Memory B cell (primary cell): ENCODE data around the gene IFT57.
"Not testable (repeated sequence)": the region's sequence is repeated elsewhere in the genome, so short reads cannot be mapped to it uniquely, and the experiment has no call there.

Source experiments
- ATAC-seq: fragments of 150-1000 bp; cut with Tn5 transposase; 2 replicates; pipeline ENCODE4 v1.10.0; 2021; ENCODE audit warnings: low read depth, mild to moderate bottlenecking, moderate library complexity
- DNase-seq, 2 donors: peaks; one replicate each; pipeline ENCODE4 v3.0.0; 2022; ENCODE audit warnings: low spot score in 2 of 2
- H3K27ac Mint-ChIP-seq: one replicate; pipeline ENCODE4 v1.8.0; 2022; ENCODE audit warnings: mild to moderate bottlenecking, moderate library complexity, mixed read lengths
- H3K27me3 Mint-ChIP-seq: one replicate; pipeline ENCODE4 v1.8.0; 2022; ENCODE audit warnings: mixed read lengths
- H3K36me3 Mint-ChIP-seq: one replicate; pipeline ENCODE4 v1.8.0; 2022; ENCODE audit warnings: mild to moderate bottlenecking, mixed read lengths
- H3K4me1 Mint-ChIP-seq: one replicate; pipeline ENCODE4 v1.8.0; 2022; ENCODE audit warnings: mixed read lengths
- H3K4me3 Mint-ChIP-seq: one replicate; pipeline ENCODE4 v1.8.0; 2022; ENCODE audit warnings: mild to moderate bottlenecking, moderate library complexity, mixed read lengths
- H3K9me3 Mint-ChIP-seq: one replicate; pipeline ENCODE4 v1.8.0; 2022; ENCODE audit warnings: mixed read lengths

Gene IFT57

GRCh38 chr3:108171106-108171505 lies 51.1 kb downstream of the IFT57 start:
- Mint-ChIP-seq H3K27me3 (no peaks in the 10 kb centered on the region), H3K4me1 (peaks cover 19% of the 10 kb centered on the region), H3K36me3 (peaks cover 27% of the 10 kb centered on the region), H3K4me3 (no peak overlapping the region), H3K9me3 (no peaks in the 10 kb centered on the region), H3K27ac (no peak overlapping the region)
- ATAC-seq (no peak), DNase-seq (no peak)

GRCh38 chr3:108164391-108164790 lies 57.8 kb downstream of the IFT57 start:
- no peak overlapping the region for H3K4me3 Mint-ChIP-seq
- H3K9me3 Mint-ChIP-seq, result no peaks in the 10 kb centered on the region
- ATAC-seq (no peak), DNase-seq (no peak)
- H3K4me1 Mint-ChIP-seq, result peaks cover 11% of the 10 kb centered on the region
- no peaks in the 10 kb centered on the region for H3K27me3 Mint-ChIP-seq
- H3K27ac Mint-ChIP-seq, result no peak overlapping the region
- H3K36me3 Mint-ChIP-seq, result peaks cover 33% of the 10 kb centered on the region

- ATAC-seq (no peak), DNase-seq (no peak)
- Mint-ChIP-seq H3K27ac (peak overlapping the region; percentile 61), H3K4me3 (no peak overlapping the region), H3K36me3 (peaks cover 24% of the 10 kb centered on the region), H3K9me3 (peaks cover 3% of the 10 kb centered on the region), H3K27me3 (no peaks in the 10 kb centered on the region), H3K4me1 (peaks cover 17% of the 10 kb centered on the region)
Measured at GRCh38 chr3:108159865-108160264, 62.4 kb downstream of the IFT57 start.

- Mint-ChIP-seq H3K4me1 (peaks cover 20% of the 10 kb centered on the region), H3K36me3 (peaks cover 29% of the 10 kb centered on the region), H3K4me3 (no peak overlapping the region), H3K27ac (no peak overlapping the region), H3K9me3 (peaks cover 8% of the 10 kb centered on the region), H3K27me3 (no peaks in the 10 kb centered on the region)
- ATAC-seq (no peak), DNase-seq (no peak)
Measured at GRCh38 chr3:108159105-108159504, 63.1 kb downstream of the IFT57 start.

- ATAC-seq (no peak), DNase-seq (no peak)
- Mint-ChIP-seq H3K27me3 (no peaks in the 10 kb centered on the region), H3K9me3 (peaks cover 12% of the 10 kb centered on the region), H3K4me1 (peaks cover 21% of the 10 kb centered on the region), H3K36me3 (peaks cover 33% of the 10 kb centered on the region), H3K27ac (no peak overlapping the region), H3K4me3 (no peak overlapping the region)
Measured at GRCh38 chr3:108158251-108158650, 64.0 kb downstream of the IFT57 start.

GRCh38 chr3:108157273-108157672 lies 65.0 kb downstream of the IFT57 start:
- Mint-ChIP-seq H3K4me1 (peaks cover 21% of the 10 kb centered on the region), H3K4me3 (no peak overlapping the region), H3K9me3 (peaks cover 12% of the 10 kb centered on the region), H3K36me3 (peaks cover 33% of the 10 kb centered on the region), H3K27ac (peak overlapping the region; percentile 81), H3K27me3 (no peaks in the 10 kb centered on the region)
- ATAC-seq (no peak), DNase-seq (no peak)

GRCh38 chr3:108156312-108156853 lies 65.8 kb downstream of the IFT57 start:
- Mint-ChIP-seq H3K36me3 (peaks cover 32% of the 10 kb centered on the region), H3K9me3 (peaks cover 12% of the 10 kb centered on the region)

GRCh38 chr3:108155642-108156041 lies 66.6 kb downstream of the IFT57 start:
- not testable (repeated sequence) for H3K27me3 Mint-ChIP-seq, DNase-seq, H3K4me3 Mint-ChIP-seq, ATAC-seq, H3K27ac Mint-ChIP-seq
- Mint-ChIP-seq H3K4me1 (peaks cover 26% of the 10 kb centered on the region), H3K36me3 (peaks cover 30% of the 10 kb centered on the region), H3K9me3 (peaks cover 12% of the 10 kb centered on the region)

More at GRCh38 chr3:108156312-108156853, 65.8 kb downstream of the IFT57 start:
- Mint-ChIP-seq H3K27me3 (no peaks in the 10 kb centered on the region), H3K27ac (no peak overlapping the region), H3K4me1 (peaks cover 25% of the 10 kb centered on the region), H3K4me3 (no peak overlapping the region)
- DNase-seq (no peak), ATAC-seq (no peak)

GRCh38 chr3:108153451-108153981 lies 68.7 kb downstream of the IFT57 start:
- Mint-ChIP-seq H3K4me1 (peaks cover 21% of the 10 kb centered on the region), H3K27ac (no peak overlapping the region), H3K4me3 (no peak overlapping the region), H3K36me3 (peaks cover 20% of the 10 kb centered on the region), H3K27me3 (no peaks in the 10 kb centered on the region), H3K9me3 (peaks cover 12% of the 10 kb centered on the region)
- no peak for ATAC-seq
- no peak for DNase-seq

- Mint-ChIP-seq H3K27me3 (no peaks in the 10 kb centered on the region), H3K36me3 (peaks cover 20% of the 10 kb centered on the region), H3K9me3 (peaks cover 12% of the 10 kb centered on the region), H3K4me1 (peaks cover 18% of the 10 kb centered on the region), H3K4me3 (no peak overlapping the region), H3K27ac (no peak overlapping the region)
- ATAC-seq, result no peak
- no peak for DNase-seq
Measured at GRCh38 chr3:108152274-108152673, 70.0 kb downstream of the IFT57 start.

GRCh38 chr3:108150200-108150599 lies 72.0 kb downstream of the IFT57 start:
- peaks cover 25% of the 10 kb centered on the region for H3K36me3 Mint-ChIP-seq
- H3K9me3 Mint-ChIP-seq, result peaks cover 12% of the 10 kb centered on the region
- H3K4me3 Mint-ChIP-seq, result no peak overlapping the region
- H3K27ac Mint-ChIP-seq, result no peak overlapping the region
- H3K27me3 Mint-ChIP-seq, result no peaks in the 10 kb centered on the region
- peaks cover 17% of the 10 kb centered on the region for H3K4me1 Mint-ChIP-seq
- ATAC-seq, result no peak
- DNase-seq, result no peak

GRCh38 chr3:108146139-108146538 lies 76.1 kb downstream of the IFT57 start:
- Mint-ChIP-seq H3K4me1 (peaks cover 11% of the 10 kb centered on the region), H3K27ac (no peak overlapping the region), H3K9me3 (no peaks in the 10 kb centered on the region), H3K4me3 (no peak overlapping the region), H3K36me3 (peaks cover 8% of the 10 kb centered on the region), H3K27me3 (no peaks in the 10 kb centered on the region)
- ATAC-seq (no peak), DNase-seq (no peak)

- H3K36me3 Mint-ChIP-seq, result peaks cover 13% of the 10 kb centered on the region
- ATAC-seq (no peak), DNase-seq (no peak)
- no peak overlapping the region for H3K4me3 Mint-ChIP-seq
- no peaks in the 10 kb centered on the region for H3K27me3 Mint-ChIP-seq
- H3K4me1 Mint-ChIP-seq, result peaks cover 15% of the 10 kb centered on the region
- no peak overlapping the region for H3K27ac Mint-ChIP-seq
- no peaks in the 10 kb centered on the region for H3K9me3 Mint-ChIP-seq
Measured at GRCh38 chr3:108145578-108145977, 76.6 kb downstream of the IFT57 start.

- DNase-seq (no peak), ATAC-seq (no peak)
- H3K4me1 Mint-ChIP-seq, result peaks cover 50% of the 10 kb centered on the region
- no peaks in the 10 kb centered on the region for H3K9me3 Mint-ChIP-seq
- peak overlapping the region; percentile 46 for H3K4me3 Mint-ChIP-seq
- H3K27me3 Mint-ChIP-seq, result no peaks in the 10 kb centered on the region
- H3K27ac Mint-ChIP-seq, result peak overlapping the region; percentile 100
- peaks cover 32% of the 10 kb centered on the region for H3K36me3 Mint-ChIP-seq
Measured at GRCh38 chr3:108137460-108137814, 84.8 kb downstream of the IFT57 start.
